Stimulated activated naive CD8-positive, alpha-beta T cell treated with anti-CD3 and anti-CD28 coated beads, Interleukin-15, Interleukin-2, amounts not matched to agents 100 ng/mL and 50 ng/mL, for 24 hours (primary cell): ENCODE measurements around the gene NFAM1.

Experiments used
- H3K27ac Mint-ChIP-seq: one replicate; pipeline ENCODE4 v1.8.0; 2021; ENCODE audit warnings: mild to moderate bottlenecking, mixed read lengths
- H3K27me3 Mint-ChIP-seq: one replicate; pipeline ENCODE4 v1.8.0; 2021; ENCODE audit warnings: mixed read lengths
- H3K36me3 Mint-ChIP-seq: one replicate; pipeline ENCODE4 v1.8.0; 2021; ENCODE audit warnings: low read depth, mixed read lengths
- H3K4me1 Mint-ChIP-seq: one replicate; pipeline ENCODE4 v1.8.0; 2021; ENCODE audit warnings: low read depth, mixed read lengths
- H3K4me3 Mint-ChIP-seq: one replicate; pipeline ENCODE4 v1.8.0; 2021; ENCODE audit warnings: mild to moderate bottlenecking, mixed read lengths
- H3K9me3 Mint-ChIP-seq: one replicate; pipeline ENCODE4 v1.8.0; 2021; ENCODE audit warnings: mixed read lengths

Gene NFAM1

DNA sequence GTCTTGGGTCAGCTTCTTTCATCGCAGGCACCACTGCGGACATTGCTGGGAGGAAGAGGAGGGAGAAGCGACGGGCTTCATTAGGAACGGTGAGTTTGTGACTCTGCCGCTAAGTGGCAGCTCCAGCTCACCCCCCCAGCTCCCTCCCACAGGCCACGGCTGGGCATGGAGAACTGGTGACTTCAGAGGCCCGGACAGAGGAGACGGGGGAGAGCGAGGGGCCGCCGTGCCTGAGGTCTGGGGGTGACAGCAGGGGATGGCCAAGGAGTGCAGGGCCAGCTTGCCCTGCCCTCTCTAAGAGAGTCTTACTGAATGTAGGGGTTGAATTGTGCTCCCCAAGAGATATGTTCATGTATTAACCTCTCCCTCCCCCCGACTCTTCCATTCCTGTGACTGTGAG lies 13.9 kb upstream of the NFAM1 start:
- H3K27ac Mint-ChIP-seq, result no peak overlapping the region

DNA sequence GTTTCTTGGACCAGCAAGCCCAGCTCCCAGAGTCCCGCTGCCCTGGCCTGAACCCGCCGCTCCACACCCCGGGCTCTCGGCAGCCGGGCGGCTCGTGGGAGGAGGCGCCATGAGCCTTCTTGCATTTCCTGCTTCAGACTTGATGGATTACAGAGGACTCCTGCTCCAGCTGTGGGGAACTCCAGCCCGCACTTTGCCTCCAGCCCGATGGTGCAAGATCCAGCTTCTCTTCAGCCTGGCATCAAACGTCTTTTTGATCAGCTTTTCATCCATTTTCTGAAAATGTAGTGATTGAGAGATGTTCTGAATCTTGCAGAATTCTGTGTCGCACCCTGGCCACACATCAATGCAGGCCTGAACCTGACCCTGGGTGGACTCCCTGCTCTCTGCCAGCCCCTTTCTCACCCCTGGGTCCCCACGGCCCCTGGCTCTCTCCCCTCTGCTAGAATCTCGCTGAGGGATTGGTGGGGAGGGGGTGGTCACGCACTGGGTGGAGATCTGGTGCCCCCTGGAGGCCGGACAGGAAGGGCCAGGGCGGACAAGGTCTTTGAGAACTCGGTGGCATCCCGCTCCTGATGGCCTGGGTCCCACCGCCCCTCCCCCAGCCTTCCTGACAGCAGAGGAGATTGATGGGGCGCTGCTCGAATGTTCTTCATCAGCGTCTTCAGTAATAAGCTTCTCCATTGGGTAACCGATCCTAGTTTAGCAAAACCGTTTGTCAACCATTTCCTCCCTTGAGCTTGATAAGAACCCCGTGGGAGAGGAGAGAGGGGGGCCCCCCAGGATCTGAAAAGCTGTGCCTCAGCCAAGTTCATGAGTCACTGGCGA lies 12.1 kb upstream of the NFAM1 start:
- no peaks in the 10 kb centered on the region for H3K9me3 Mint-ChIP-seq
- H3K4me1 Mint-ChIP-seq, result peaks cover 38% of the 10 kb centered on the region
- H3K27ac Mint-ChIP-seq, result peak overlapping the region; percentile 68
- no peaks in the 10 kb centered on the region for H3K27me3 Mint-ChIP-seq
- H3K4me3 Mint-ChIP-seq, result peak overlapping the region; percentile 56
- no peaks in the 10 kb centered on the region for H3K36me3 Mint-ChIP-seq

More for the DNA sequence above, 13.9 kb upstream of the NFAM1 start:
- Mint-ChIP-seq H3K4me3 (no peak overlapping the region), H3K4me1 (peaks cover 25% of the 10 kb centered on the region), H3K36me3 (no peaks in the 10 kb centered on the region), H3K27me3 (no peaks in the 10 kb centered on the region), H3K9me3 (no peaks in the 10 kb centered on the region)

DNA sequence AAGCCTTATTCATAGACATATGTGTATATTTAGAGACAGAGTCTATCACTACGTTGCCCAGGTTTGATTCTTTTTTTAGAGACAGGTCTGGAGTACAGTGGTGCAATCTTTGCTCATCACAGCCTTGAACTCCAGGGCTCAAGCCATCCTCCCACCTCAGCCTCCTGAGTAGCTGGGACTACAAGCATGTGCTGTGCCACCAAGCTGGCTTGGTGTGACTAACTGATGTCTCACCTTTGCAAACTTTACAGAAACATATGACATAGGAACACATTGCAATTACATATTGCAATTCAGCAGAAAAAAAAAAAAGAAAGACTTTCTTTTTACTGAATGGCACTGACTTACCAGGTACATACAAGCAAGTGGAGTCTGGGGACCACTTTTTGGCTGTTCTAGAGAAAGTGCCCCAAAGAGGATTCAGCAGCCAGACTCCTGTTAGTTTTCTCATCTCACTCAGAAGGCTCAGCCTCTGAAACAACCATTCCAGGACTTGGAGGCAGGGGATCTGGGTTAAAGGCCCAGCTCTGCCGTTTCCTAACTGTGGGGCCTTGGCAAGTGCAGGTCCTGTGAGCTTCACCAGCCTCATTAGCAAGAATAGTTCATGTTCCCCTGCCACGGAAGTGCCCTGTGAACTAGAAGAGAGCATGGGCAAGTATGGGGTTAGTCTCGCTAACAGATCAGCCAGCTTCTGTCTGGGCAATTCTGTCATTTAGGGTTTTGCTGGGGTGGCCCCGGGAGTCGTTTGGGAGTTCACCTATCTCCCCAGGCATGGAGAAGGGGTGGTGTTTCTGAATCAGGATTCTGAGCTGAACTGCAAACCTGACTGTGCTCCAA lies 11.3 kb upstream of the NFAM1 start:
- Mint-ChIP-seq H3K27me3 (no peaks in the 10 kb centered on the region), H3K27ac (peak overlapping the region; percentile 68), H3K36me3 (no peaks in the 10 kb centered on the region), H3K4me1 (peaks cover 43% of the 10 kb centered on the region), H3K9me3 (no peaks in the 10 kb centered on the region), H3K4me3 (no peak overlapping the region)

DNA sequence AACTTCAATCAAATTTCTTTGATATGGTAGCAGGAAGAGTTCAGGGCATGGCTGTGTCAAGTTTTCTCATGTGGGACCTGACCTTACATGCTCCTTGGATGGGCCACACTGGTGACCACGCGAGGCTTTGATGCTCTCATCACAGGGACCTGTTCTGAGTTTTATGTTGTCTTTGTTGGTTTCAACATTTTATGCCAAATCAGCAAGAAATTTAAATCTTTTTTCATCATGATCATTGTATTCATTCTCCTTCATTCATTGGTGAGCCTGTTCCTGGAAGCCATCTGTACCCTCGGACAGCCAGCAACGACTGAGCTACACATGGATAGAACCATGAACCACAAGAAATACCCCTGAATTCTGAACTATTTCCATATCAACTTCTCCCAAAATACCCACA lies 10.5 kb upstream of the NFAM1 start:
- Mint-ChIP-seq H3K9me3 (no peaks in the 10 kb centered on the region), H3K4me1 (peaks cover 48% of the 10 kb centered on the region), H3K27ac (no peak overlapping the region), H3K4me3 (no peak overlapping the region), H3K36me3 (no peaks in the 10 kb centered on the region), H3K27me3 (no peaks in the 10 kb centered on the region)

DNA sequence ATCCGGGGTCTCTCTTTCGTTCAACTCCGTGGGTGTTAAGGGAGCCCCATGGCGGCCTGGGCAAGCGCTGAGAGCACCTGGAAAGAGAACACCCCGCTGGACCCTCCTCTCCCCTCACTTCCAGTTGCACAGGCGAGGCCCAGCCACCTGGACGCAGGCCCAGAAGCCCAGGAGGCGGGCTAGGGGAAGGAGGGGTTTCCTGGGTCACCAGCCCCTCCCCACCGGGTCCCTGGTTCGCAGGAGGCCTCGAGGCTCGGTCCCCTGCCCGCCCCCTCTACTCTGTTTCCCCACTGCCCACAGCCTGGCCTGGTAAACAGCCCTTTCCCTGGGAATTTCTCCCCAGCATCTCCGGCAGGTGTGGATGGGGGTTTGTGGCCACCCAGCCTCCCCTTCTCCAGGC lies 8.5 kb upstream of the NFAM1 start:
- Mint-ChIP-seq H3K36me3 (no peaks in the 10 kb centered on the region), H3K27ac (no peak overlapping the region), H3K4me1 (peaks cover 54% of the 10 kb centered on the region), H3K27me3 (peaks cover 3% of the 10 kb centered on the region), H3K9me3 (no peaks in the 10 kb centered on the region), H3K4me3 (no peak overlapping the region)

DNA sequence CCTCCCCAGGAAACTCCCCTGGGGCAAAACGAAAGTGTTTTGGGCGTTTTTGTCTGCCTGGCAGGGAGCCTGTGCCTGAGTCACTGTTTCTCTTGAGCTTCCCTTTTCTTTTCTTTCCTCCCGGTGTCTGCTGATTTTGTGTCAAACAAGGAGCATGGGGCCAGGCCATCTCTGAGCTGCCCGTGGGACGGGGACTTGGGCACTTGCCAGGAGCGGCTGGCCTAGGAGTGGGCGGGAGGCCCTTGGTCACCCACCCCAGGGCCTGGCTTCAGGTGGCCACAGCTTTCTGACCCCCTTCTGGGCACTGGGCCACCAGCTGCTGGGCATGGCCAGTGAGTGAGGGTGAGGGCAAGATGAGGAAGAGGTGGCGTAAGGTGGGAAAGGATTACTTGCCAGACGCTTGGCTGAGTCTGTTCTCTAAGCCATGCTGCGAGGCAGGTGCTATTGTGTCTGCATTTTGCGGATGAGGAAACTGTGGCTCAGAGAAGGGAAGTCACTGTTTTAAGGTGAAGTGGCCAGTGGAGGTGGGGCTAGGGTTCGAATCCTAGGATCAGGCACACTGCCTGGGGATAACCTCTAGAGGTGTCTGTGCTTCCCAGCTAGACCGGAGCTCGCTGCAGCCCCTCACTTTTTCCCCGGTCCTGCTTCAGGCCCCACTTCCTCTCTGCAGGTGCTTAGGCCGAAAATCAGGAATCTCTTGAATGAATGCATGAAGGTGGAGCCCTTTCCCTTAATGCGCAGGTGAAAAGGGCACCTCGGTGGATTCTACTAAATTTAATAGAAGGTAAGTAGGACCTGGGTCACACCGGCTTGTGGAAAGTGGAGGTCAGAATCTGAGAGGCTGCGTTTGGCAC lies 7.8 kb upstream of the NFAM1 start:
- Mint-ChIP-seq H3K27me3 (peaks cover 3% of the 10 kb centered on the region), H3K36me3 (no peaks in the 10 kb centered on the region), H3K4me3 (peak overlapping the region; percentile 30), H3K4me1 (peaks cover 50% of the 10 kb centered on the region), H3K27ac (peak overlapping the region; percentile 10), H3K9me3 (no peaks in the 10 kb centered on the region)

DNA sequence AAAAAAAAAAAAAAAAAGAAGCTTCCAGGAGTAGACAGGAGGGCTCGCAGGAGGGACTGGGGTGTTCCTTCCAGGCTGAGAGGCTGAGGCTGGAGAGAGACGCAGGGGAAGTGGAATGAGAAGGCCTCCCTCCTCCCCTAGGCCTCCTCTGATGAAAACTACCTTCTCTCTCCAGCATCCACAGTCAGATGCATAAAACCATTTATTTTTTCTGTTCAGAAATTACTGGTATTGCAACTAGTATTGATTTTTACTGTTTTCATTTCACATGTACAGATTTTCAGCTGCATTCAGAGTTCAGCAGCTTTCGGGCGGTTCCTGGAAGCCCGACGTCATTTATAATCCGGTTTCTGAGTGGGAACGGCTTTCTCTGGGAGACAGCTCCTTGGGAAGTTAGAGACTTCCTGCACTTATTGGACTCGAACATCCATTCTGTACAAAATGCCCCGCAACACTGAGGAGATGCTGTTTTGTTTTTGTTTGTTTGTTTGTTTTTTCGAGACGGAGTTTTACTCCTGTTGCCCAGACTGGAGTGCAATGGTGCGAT lies 6.9 kb upstream of the NFAM1 start:
- H3K4me3 Mint-ChIP-seq, result no peak overlapping the region
- no peaks in the 10 kb centered on the region for H3K9me3 Mint-ChIP-seq
- peaks cover 40% of the 10 kb centered on the region for H3K4me1 Mint-ChIP-seq
- no peaks in the 10 kb centered on the region for H3K36me3 Mint-ChIP-seq
- peaks cover 3% of the 10 kb centered on the region for H3K27me3 Mint-ChIP-seq
- peak overlapping the region; percentile 31 for H3K27ac Mint-ChIP-seq

DNA sequence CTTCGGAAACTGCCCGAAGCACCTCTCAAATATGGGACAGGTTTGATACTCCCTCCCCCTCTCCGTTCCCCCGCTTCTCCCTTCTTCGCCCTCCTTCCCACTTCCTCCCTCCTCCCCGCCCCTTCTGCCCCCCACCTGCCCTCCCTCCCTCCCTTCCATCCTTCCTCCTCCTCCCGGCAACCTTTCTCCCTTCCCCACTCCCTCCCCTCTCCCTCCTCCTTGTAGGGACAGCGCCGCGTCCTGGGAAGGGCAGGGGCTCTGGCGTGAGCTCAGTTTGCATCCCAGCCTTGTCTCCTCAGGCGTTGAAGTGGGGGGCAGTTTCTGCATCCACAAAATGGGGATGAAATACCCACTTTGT lies 6.1 kb upstream of the NFAM1 start:
- peak overlapping the region; percentile 74 for H3K4me3 Mint-ChIP-seq
- peaks cover 32% of the 10 kb centered on the region for H3K4me1 Mint-ChIP-seq
- H3K27ac Mint-ChIP-seq, result no peak overlapping the region
- H3K9me3 Mint-ChIP-seq, result no peaks in the 10 kb centered on the region
- peaks cover 3% of the 10 kb centered on the region for H3K27me3 Mint-ChIP-seq
- no peaks in the 10 kb centered on the region for H3K36me3 Mint-ChIP-seq

DNA sequence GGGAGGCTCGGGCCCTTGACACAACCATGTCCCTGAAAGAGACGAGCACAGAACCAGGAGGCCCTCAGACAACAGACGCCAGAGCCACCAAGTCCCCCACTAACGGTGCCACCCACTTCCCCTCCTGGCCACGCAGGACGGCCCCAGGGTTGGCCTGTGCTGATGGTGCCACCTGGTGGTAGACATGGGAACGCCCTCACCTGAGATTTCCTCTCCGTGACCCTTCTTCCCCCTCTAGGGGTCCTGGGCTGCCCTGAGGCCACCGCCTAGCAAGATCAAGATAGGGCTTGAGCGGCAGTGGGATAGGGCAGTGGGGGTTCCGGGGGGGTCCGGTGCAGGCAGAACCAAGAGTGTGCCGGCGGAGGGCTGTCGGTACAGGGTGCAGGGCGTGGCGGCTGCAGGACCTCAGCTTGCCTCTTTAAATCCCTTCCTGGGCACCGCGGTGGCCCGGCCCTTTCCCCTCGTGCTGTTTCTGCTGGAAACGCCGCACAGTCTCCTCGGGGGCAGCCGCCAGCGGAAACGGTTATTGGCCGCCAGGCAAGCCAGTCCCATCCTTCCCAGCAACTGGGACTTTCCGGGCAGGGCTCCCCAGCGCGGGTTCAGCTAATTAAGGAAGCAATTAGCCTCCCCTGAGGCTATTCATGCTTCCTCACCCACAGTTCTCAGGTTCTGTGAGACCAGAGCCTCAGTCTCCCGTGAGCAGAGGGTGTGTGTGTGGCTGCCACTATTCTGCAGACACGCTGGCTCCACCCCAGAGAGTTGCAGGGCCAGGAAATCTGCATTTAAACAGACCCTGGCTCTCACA lies 5.5 kb upstream of the NFAM1 start:
- H3K4me1 Mint-ChIP-seq, result peaks cover 29% of the 10 kb centered on the region
- no peaks in the 10 kb centered on the region for H3K36me3 Mint-ChIP-seq
- H3K27ac Mint-ChIP-seq, result no peak overlapping the region
- peak overlapping the region; percentile 74 for H3K4me3 Mint-ChIP-seq
- H3K27me3 Mint-ChIP-seq, result peaks cover 3% of the 10 kb centered on the region
- H3K9me3 Mint-ChIP-seq, result no peaks in the 10 kb centered on the region

DNA sequence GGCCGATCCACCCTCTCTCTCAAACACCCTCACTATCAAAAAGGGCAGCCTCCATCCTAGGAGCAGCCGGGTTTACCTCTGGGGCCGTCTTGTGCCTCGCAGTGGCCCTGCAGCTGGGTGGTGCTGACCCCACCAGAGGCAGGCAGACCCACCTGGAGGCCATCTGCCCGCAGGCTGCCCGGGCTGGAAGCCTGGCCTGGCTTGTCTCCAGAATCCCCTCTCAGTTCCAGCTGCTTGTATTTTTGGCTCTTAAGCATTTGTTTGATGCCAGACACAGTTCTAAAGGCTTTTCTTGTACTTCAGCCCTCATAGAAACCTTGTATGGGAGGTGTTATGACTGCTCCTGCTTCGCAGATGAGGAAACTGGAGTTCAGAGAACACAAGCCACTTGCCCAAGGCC lies 4.2 kb upstream of the NFAM1 start:
- Mint-ChIP-seq H3K27ac (no peak overlapping the region), H3K4me3 (no peak overlapping the region), H3K4me1 (peaks cover 29% of the 10 kb centered on the region), H3K9me3 (no peaks in the 10 kb centered on the region), H3K36me3 (no peaks in the 10 kb centered on the region), H3K27me3 (peaks cover 7% of the 10 kb centered on the region)

DNA sequence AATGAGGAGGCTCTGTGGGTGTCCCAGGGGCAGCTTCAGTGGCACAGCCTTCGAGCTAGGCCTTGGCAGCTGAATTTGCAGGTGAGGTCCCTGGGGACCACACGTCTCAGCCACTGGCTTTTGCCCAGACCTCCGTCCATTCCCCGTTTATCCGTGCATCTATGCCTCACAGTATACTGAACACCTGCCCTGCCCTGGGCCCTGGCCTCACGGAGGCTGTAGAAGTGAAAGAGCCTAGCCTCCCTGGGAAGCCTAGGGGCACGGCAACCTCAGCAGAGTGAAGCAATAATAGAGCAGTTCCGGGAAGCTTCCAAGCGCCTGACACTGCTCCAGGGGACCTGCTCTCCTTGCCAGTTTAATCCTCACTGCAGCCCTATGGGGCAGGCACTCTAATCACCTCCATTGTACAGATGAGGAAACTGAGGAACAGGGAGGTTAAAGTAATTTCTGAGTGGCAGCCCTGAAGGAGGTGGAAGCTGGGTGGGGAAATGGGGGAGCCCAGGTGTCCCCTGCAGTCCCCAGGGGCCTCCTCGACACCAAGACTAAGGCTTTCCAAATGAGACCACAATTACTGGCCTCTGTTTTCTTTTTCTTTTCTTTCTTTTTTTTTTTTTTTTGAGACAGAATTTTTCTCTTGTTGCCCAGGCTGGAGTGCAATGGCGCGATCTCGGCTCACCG lies 2.7 kb upstream of the NFAM1 start:
- H3K4me3 Mint-ChIP-seq, result no peak overlapping the region
- H3K9me3 Mint-ChIP-seq, result no peaks in the 10 kb centered on the region
- no peaks in the 10 kb centered on the region for H3K36me3 Mint-ChIP-seq
- no peak overlapping the region for H3K27ac Mint-ChIP-seq
- peaks cover 7% of the 10 kb centered on the region for H3K27me3 Mint-ChIP-seq
- H3K4me1 Mint-ChIP-seq, result peaks cover 22% of the 10 kb centered on the region

DNA sequence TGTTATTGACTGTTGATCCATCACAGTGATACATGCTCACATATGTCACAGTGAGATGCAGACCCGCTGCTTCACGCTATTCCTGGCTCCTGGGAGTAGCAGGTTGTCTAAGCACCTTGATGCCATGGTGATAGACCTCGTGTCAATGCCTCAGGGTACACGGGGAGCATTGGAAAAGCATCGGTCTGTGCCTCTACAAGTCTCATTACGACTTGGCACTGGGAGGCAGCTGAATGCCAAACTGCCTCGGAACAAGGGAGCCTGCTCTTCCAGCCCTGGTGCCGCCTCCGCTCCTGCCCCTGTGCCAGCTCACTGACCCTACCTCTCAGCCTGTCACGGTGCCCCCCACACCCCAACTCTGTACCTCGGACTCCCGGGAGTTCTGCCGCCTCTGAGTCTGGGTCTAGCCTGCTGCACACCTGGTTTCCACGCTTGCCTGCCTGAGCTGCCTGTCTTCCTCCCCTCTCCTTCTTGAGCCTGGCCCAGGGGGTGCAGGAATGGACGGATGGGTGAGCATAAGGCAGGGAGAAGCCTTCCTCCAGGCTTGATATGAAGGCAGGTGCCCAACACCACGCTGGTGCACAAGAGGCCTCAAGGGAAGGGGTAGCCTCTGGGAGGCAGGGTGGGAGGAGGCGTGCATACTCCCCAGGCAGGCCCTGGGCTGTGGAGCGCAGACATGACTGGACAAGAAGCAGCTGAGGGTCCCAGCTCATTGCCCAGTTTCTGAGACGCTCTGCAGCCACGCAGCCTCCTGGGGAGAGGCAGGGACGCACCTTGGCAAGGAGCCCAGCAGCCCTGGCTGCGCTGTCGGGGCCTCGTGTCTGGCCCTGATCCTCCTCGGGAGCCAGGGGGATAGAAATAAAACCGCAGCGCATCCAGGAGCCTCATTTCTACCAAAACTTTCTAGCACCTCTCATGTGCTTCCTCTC lies 1.8 kb upstream of the NFAM1 start:
- no peak overlapping the region for H3K4me3 Mint-ChIP-seq
- peaks cover 13% of the 10 kb centered on the region for H3K4me1 Mint-ChIP-seq
- H3K9me3 Mint-ChIP-seq, result no peaks in the 10 kb centered on the region
- no peaks in the 10 kb centered on the region for H3K36me3 Mint-ChIP-seq
- H3K27me3 Mint-ChIP-seq, result peaks cover 7% of the 10 kb centered on the region
- H3K27ac Mint-ChIP-seq, result no peak overlapping the region

DNA sequence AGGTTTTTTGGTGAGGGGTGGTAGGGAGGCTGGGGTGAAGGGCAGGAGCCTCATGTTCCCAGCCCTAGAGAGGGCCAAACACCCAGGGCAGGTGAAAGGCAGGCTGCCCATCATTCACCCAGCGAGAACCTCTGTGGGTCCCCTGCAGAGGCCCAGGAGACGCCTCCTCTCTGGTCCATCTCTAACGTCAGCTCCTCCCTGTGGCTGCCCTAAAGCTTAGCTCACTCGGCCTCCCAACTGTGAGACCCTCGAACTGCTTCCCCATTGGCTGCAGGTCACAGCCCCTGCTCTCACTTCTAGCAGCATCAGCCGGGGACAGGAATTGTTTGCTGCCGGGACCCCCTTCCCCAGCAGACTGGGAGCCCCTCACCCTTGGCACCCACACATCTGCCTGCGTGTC lies 615 bp upstream of the NFAM1 start:
- no peaks in the 10 kb centered on the region for H3K9me3 Mint-ChIP-seq
- no peak overlapping the region for H3K4me3 Mint-ChIP-seq
- H3K36me3 Mint-ChIP-seq, result no peaks in the 10 kb centered on the region
- peaks cover 7% of the 10 kb centered on the region for H3K27me3 Mint-ChIP-seq
- no peak overlapping the region for H3K27ac Mint-ChIP-seq
- H3K4me1 Mint-ChIP-seq, result peaks cover 7% of the 10 kb centered on the region
